Pancreas (tissue), 10 donors: ENCODE data around the gene MB21D2. TPM values are rescaled to one million over a fixed set of nuclear protein-coding genes. Genes with fewer than 3 reads are reported as not detected.

Experiments used
- ATAC-seq, 4 donors: fragments of 200-7000 bp; cut with Tn5 transposase; one replicate each; pipeline versions ENCODE4 v1.8.0 to v1.9.1; 2020; ENCODE audit warnings: mild to moderate bottlenecking in 4 of 4, moderate library complexity in 4 of 4
- DNase-seq, 6 donors: peaks; one replicate each; pipeline ENCODE4 v3.0.0-alpha.2; 2020
- FAIRE-seq: peaks from 2 replicates; lab custom pipeline; 2012; peaks lifted over from hg19 to GRCh38; lab: Jason Lieb, UNC
- H3K27ac ChIP-seq, 4 donors: fragments of 200-600 bp; sonication (generic); 1 replicate in 3 of 4; 2 replicates in 1 of 4; pipeline versions ENCODE4 v1.5.0 to v1.8.0; 2020
- H3K27me3 ChIP-seq, 4 donors: fragments of 200-600 bp; one replicate each; pipeline ENCODE4 v1.8.0; 2021
- H3K36me3 ChIP-seq, 3 donors: fragments of 200-600 bp; sonication (generic) in 1 of 3; one replicate each; pipeline versions ENCODE4 v1.5.0 to v1.8.0; 2020 to 2021
- H3K4me1 ChIP-seq, 3 donors: fragments of 200-600 bp; one replicate each; pipeline ENCODE4 v1.8.0; 2021
- H3K4me3 ChIP-seq, 4 donors: fragments of 200-600 bp; sonication (generic) in 2 of 4; one replicate each; pipeline versions ENCODE4 v1.5.0 to v1.8.0; 2020 to 2021
- H3K9me3 ChIP-seq, 4 donors: fragments of 200-600 bp; one replicate each; pipeline ENCODE4 v1.8.0; 2021
- CTCF ChIP-seq, 4 donors: fragments of 200-600 bp; sonication (generic) in 3 of 4; IDR thresholded peaks; one replicate each; pipeline versions ENCODE4 v1.5.0 to v1.8.0; 2021; ENCODE audit warnings: antibody characterized with exemption in 4 of 4
- WGBS, 2 donors: extraction: QIAGEN DNeasy Blood & Tissue Kit; methylation state at CpG; one replicate each; pipeline ENCODE4 v1.1.7; 2013; 5-methylcytosine and 5-hydroxymethylcytosine counted together
- intact Hi-C, 3 donors: fragments of 100-400 bp; cut with DNase I; formaldehyde crosslinking; loops; one replicate each; pipeline versions ENCODE4 v1.11.1 to v1.14.2; 2022
- polyA plus RNA-seq, 2 donors: library from polyadenylated mRNA; stranded (reverse); fragments of 200-250 nt; gene quantifications; one replicate each; pipeline ENCODE4 v1.2.3, GENCODE V29; 2013
- total RNA-seq, 6 donors: library from RNA; stranded (reverse); fragmentation: NEBNext Ultra II Directional in 4 of 6; extraction: Animal tissue kit (Norgen Biotek cat#: 25700) in 4 of 6; gene quantifications; one replicate each; pipeline versions ENCODE4 v1.2.1 to v1.2.4, GENCODE V29; 2021 to 2023
- donor health status: healthy with polysubstance abuse.
- donor health status: DM: no; HTN: no; CAD: no; lungs with moderate emphysema.
- donor health status: DM: no; HTN: no; CAD: no.
- donor health status: control.
- donor health status: control.
- donor health status: Bipolar disorder and iron deficiency.
- donor health status: DM: yes; HTN: yes; CAD: no.
- donor health status: DM: no; HTN: no; CAD: no.
- donor health status: DM: no; HTN: no; CAD: no.
- donor health status: DM: yes; HTN: yes; CAD: no.

Gene MB21D2
- total and polyA plus RNA-seq, 8 donors: 0.37 to 2.3 (median 0.94) TPM

DNA sequence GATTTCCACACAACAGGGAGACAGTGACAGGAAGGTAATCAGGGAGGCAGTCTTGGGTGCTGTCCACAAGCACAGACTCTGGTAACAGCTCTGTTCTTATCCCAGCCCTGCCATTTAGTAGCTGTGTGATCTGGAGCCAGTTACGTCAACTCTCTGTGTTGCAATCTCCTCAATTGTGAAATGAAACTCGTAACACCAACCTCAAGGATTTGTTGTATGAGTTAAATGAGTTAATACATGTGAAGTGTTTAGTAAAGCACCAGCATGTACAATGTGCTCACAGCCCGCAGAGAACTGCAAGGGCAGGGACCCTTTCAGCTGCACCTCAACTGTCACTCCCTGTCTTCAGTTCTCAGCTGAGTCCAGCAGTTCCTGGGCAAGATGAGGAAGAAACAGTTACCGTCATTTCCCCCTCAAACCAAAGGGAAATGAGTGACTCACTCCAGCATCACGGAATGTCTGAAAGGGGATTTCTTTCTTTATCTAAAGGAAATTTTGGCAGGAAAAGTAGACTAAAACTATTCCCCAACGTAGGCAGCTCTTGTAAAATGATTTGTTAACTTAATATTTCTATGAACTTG, 39.9 kb upstream of the MB21D2 start:
- DNase-seq: peak in 2 of 6 donors; percentile 8 to 29
- Histone ChIP-seq H3K27ac (peak overlapping the region in 2 of 4 donors; percentile 47 to 54), H3K9me3 (no peaks in the 10 kb centered on the region), H3K27me3 (no peaks in the 10 kb centered on the region), H3K4me3 (no peak overlapping the region), H3K36me3 (no peaks in the 10 kb centered on the region), H3K4me1 (no peaks in the 10 kb centered on the region)
- intact Hi-C loops: no loop called here
- WGBS, 2 donors: 40 to 52% methylated on average over 6 of the region's 6 CpGs
- TF ChIP-seq CTCF (IDR thresholded peaks at IDR 0.05): no peak
- ATAC-seq: peak in 3 of 4 donors; percentile 65 to 91 (median 88)
- FAIRE-seq: no peak

DNA sequence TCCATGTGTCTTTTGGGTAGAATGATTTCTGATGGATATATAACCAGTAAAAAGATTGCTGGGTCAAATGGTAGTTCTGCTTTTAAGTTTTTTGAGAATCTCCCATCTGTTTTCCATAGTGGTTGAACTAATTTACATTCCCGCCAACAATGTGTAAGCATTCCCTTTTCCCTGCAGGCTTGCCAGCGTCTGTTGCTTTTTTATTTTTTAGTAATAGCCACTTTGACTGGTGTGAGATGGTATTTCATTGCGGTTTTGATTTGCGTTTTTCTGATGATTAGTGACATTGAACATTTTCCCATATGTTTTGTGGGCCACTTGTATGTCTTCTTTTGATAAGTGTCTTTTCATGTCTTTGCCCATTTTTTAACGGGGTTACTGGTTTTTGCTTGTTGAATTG, 36.3 kb upstream of the MB21D2 start:
- H3K4me3 ChIP-seq: no peak overlapping the region
- intact Hi-C loops: no loop called here
- ATAC-seq (no peak), DNase-seq (no peak), FAIRE-seq (no peak)
- no peaks in the 10 kb centered on the region for H3K27me3 ChIP-seq
- WGBS, 2 donors: 75 to 87% methylated on average over 5 of the region's 5 CpGs
- H3K9me3 ChIP-seq: no peaks in the 10 kb centered on the region
- no peaks in the 10 kb centered on the region for H3K36me3 ChIP-seq
- no peak overlapping the region for H3K27ac ChIP-seq
- H3K4me1 ChIP-seq: no peaks in the 10 kb centered on the region
- no peak for TF ChIP-seq CTCF (IDR thresholded peaks at IDR 0.05)

DNA sequence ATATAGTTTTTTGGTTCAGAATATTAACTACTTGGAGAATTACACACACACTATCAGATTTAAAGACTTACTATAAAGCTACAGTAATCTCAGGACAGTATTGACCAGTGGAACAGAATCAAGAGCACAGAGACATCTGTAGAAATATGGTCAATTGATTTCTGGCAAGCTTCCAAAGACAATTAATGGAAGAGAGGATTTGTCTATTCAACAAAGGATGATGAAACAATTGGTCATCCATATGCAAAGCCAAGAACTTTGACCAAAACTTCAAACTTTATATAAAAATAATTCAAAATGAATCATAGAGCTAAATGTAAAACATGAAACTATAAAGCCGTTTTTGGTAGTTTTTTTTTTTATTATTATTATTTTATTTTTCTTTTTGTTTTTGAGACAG, 29.8 kb upstream of the MB21D2 start:
- no peak for FAIRE-seq
- Histone ChIP-seq H3K27ac (no peak overlapping the region), H3K4me1 (no peaks in the 10 kb centered on the region), H3K9me3 (no peaks in the 10 kb centered on the region), H3K4me3 (no peak overlapping the region), H3K27me3 (no peaks in the 10 kb centered on the region), H3K36me3 (no peaks in the 10 kb centered on the region)
- 61 to 80% methylated on average over 1 of the region's 1 CpG for WGBS, 2 donors
- TF ChIP-seq CTCF (IDR thresholded peaks at IDR 0.05): no peak
- intact Hi-C loops: no loop called here
- no peak for DNase-seq
- ATAC-seq: no peak

DNA sequence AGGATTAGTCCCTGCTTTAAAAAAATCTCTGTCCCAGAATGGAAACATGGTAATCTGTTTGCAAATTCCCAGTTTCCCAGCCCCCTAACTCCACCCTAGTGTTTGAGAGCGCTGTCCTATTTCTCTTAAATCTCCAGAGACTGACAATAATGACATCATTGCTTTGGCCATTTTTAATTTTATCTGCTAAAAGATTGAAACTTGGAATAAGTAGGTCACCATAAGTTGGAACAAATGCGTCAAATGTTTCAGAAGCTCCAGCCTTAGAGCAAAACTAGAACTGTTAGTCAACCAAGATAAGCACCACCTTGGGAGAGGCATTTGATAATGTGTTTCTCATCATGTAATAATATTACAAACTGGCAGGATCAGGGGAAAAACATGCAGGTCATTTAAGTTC, 25.7 kb upstream of the MB21D2 start:
- Histone ChIP-seq H3K27me3 (no peaks in the 10 kb centered on the region), H3K4me1 (no peaks in the 10 kb centered on the region), H3K4me3 (no peak overlapping the region), H3K36me3 (no peaks in the 10 kb centered on the region), H3K27ac (no peak overlapping the region), H3K9me3 (no peaks in the 10 kb centered on the region)
- intact Hi-C loops: no loop called here
- WGBS, 2 donors: 83 to 84% methylated on average over 2 of the region's 2 CpGs
- ATAC-seq (no peak), DNase-seq (no peak), FAIRE-seq (no peak)
- no peak for TF ChIP-seq CTCF (IDR thresholded peaks at IDR 0.05)

GRCh38 chr3:192942625-192943024, 25.0 kb upstream of the MB21D2 start:
- 37 to 51% methylated on average over 2 of the region's 2 CpGs for WGBS, 2 donors
- H3K4me3 ChIP-seq: no peak overlapping the region
- DNase-seq: no peak
- no peaks in the 10 kb centered on the region for H3K4me1 ChIP-seq
- no peaks in the 10 kb centered on the region for H3K9me3 ChIP-seq
- H3K27ac ChIP-seq: no peak overlapping the region
- H3K36me3 ChIP-seq: no peaks in the 10 kb centered on the region
- no peak for FAIRE-seq
- H3K27me3 ChIP-seq: no peaks in the 10 kb centered on the region
- no peak for TF ChIP-seq CTCF (IDR thresholded peaks at IDR 0.05)
- no peak for ATAC-seq
- intact Hi-C loops: no loop called here
